ENCODE measurements around the gene RAB34.
A peak's percentile ranks its signal among the peaks of the same experiment; 100 is the strongest.
"Not testable (repeated sequence)": the region's sequence is repeated elsewhere in the genome, so short reads cannot be mapped to it uniquely, and the experiment has no call there.

Gene RAB34

GRCh38 chr17:28737770-28738679 lies 20.4 kb upstream of the RAB34 start:
- peaks cover 0 to 20% (median 8%) of the 10 kb centered on the region in 5 donors for H3K4me1 ChIP-seq (ENCODE audit: control insufficient read depth in 5 of 5, insufficient read depth in 5 of 5, low read length in 5 of 5)
- no peak overlapping the region for H3K27ac ChIP-seq (ENCODE audit: low read depth, low read length)
- H3K4me3 ChIP-seq (ENCODE audit: low read depth in 1 of 5, low read length in 5 of 5): no peak overlapping the region
- no peaks in the 10 kb centered on the region for H3K9me3 ChIP-seq (ENCODE audit: control insufficient read depth in 5 of 5, low read length in 5 of 5)
- no peak overlapping the region for H3K9ac ChIP-seq (ENCODE audit: low read length in 5 of 5)
- H3K27me3 ChIP-seq (ENCODE audit: control insufficient read depth in 5 of 5, insufficient read depth in 4 of 5, low read length in 5 of 5): no peaks in the 10 kb centered on the region
- peaks cover 0 to 3% (median 0%) of the 10 kb centered on the region in 5 donors for H3K36me3 ChIP-seq (ENCODE audit: control insufficient read depth in 5 of 5, insufficient read depth in 5 of 5, low read length in 5 of 5)

GRCh38 chr17:28737316-28737715 lies 19.6 kb upstream of the RAB34 start:
- Histone ChIP-seq H3K4me1 (ENCODE audit: control insufficient read depth in 5 of 5, insufficient read depth in 5 of 5, low read length in 5 of 5) (peaks cover 0 to 17% (median 5%) of the 10 kb centered on the region in 5 donors), H3K27ac (ENCODE audit: low read depth, low read length) (no peak overlapping the region)

GRCh38 chr17:28735913-28736769 lies 18.5 kb upstream of the RAB34 start:
- H3K36me3 ChIP-seq (ENCODE audit: control insufficient read depth in 5 of 5, insufficient read depth in 5 of 5, low read length in 5 of 5); H3K9ac ChIP-seq (ENCODE audit: low read length in 5 of 5); H3K27me3 ChIP-seq (ENCODE audit: control insufficient read depth in 5 of 5, insufficient read depth in 4 of 5, low read length in 5 of 5); H3K4me3 ChIP-seq (ENCODE audit: low read depth in 1 of 5, low read length in 5 of 5); H3K27ac ChIP-seq (ENCODE audit: low read depth, low read length); H3K9me3 ChIP-seq (ENCODE audit: control insufficient read depth in 5 of 5, low read length in 5 of 5); H3K4me1 ChIP-seq (ENCODE audit: control insufficient read depth in 5 of 5, insufficient read depth in 5 of 5, low read length in 5 of 5): not testable (repeated sequence)

More at GRCh38 chr17:28737316-28737715, 19.6 kb upstream of the RAB34 start:
- H3K9me3 ChIP-seq (ENCODE audit: control insufficient read depth in 5 of 5, low read length in 5 of 5): no peaks in the 10 kb centered on the region
- H3K27me3 ChIP-seq (ENCODE audit: control insufficient read depth in 5 of 5, insufficient read depth in 4 of 5, low read length in 5 of 5): no peaks in the 10 kb centered on the region
- peaks cover 0 to 3% (median 0%) of the 10 kb centered on the region in 5 donors for H3K36me3 ChIP-seq (ENCODE audit: control insufficient read depth in 5 of 5, insufficient read depth in 5 of 5, low read length in 5 of 5)
- no peak overlapping the region for H3K4me3 ChIP-seq (ENCODE audit: low read depth in 1 of 5, low read length in 5 of 5)
- H3K9ac ChIP-seq (ENCODE audit: low read length in 5 of 5): no peak overlapping the region

DNA sequence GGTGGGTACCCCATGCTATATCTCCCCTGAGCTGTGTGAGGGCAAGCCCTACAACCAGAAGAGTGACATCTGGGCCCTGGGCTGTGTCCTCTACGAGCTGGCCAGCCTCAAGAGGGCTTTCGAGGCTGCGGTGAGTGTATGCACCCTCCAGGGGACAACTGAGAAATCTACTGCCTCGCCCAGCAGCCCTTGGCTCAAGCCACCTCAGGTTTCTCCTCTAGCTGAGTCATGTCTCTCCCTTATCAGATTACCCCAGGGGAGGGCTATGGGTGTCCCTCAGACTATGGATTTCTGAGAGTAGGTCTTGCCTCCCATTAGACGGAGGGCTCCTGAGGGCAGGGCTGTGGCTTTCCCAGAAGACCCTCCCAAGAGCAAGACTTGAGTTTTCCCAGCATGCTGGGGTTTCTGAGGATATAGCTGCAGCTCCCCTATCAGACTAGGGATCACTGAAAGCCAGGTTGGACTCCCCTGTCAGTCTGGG lies 17.6 kb upstream of the RAB34 start:
- Histone ChIP-seq H3K36me3 (ENCODE audit: control insufficient read depth in 5 of 5, insufficient read depth in 5 of 5, low read length in 5 of 5) (peaks cover 0 to 3% (median 0%) of the 10 kb centered on the region in 5 donors), H3K4me3 (ENCODE audit: low read depth in 1 of 5, low read length in 5 of 5) (no peak overlapping the region), H3K9me3 (ENCODE audit: control insufficient read depth in 5 of 5, low read length in 5 of 5) (no peaks in the 10 kb centered on the region), H3K9ac (ENCODE audit: low read length in 5 of 5) (no peak overlapping the region), H3K4me1 (ENCODE audit: control insufficient read depth in 5 of 5, insufficient read depth in 5 of 5, low read length in 5 of 5) (no peaks in the 10 kb centered on the region), H3K27me3 (ENCODE audit: control insufficient read depth in 5 of 5, insufficient read depth in 4 of 5, low read length in 5 of 5) (no peaks in the 10 kb centered on the region), H3K27ac (ENCODE audit: low read depth, low read length) (no peak overlapping the region)

DNA sequence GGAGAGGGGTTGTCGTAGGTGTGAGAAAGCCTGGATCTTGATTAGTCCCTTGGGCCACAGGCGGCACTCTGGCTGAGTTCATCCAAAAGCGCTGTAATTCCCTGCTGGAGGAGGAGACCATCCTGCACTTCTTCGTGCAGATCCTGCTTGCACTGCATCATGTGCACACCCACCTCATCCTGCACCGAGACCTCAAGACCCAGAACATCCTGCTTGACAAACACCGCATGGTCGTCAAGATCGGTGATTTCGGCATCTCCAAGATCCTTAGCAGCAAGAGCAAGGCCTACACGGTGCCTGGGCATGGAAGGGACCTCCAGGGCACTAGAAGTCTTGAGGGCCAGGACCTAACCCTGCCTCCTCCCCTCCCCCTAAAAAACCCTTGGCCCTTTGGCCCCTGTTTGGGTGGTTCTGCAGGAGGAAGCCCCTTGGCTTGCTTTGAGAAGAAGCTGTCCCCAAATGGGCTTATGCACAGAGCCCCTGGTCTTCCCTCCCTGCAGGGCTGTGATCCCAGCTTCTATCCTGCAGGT lies 17.1 kb upstream of the RAB34 start:
- no peak overlapping the region for H3K27ac ChIP-seq (ENCODE audit: low read depth, low read length)
- H3K9me3 ChIP-seq (ENCODE audit: control insufficient read depth in 5 of 5, low read length in 5 of 5): no peaks in the 10 kb centered on the region
- no peak overlapping the region for H3K9ac ChIP-seq (ENCODE audit: low read length in 5 of 5)
- H3K4me3 ChIP-seq (ENCODE audit: low read depth in 1 of 5, low read length in 5 of 5): no peak overlapping the region
- H3K36me3 ChIP-seq (ENCODE audit: control insufficient read depth in 5 of 5, insufficient read depth in 5 of 5, low read length in 5 of 5): peaks cover 0 to 3% (median 0%) of the 10 kb centered on the region in 5 donors
- H3K4me1 ChIP-seq (ENCODE audit: control insufficient read depth in 5 of 5, insufficient read depth in 5 of 5, low read length in 5 of 5): no peaks in the 10 kb centered on the region
- H3K27me3 ChIP-seq (ENCODE audit: control insufficient read depth in 5 of 5, insufficient read depth in 4 of 5, low read length in 5 of 5): no peaks in the 10 kb centered on the region

GRCh38 chr17:28733346-28733745 lies 15.7 kb upstream of the RAB34 start:
- Histone ChIP-seq H3K27me3 (ENCODE audit: control insufficient read depth in 5 of 5, insufficient read depth in 4 of 5, low read length in 5 of 5) (no peaks in the 10 kb centered on the region), H3K9me3 (ENCODE audit: control insufficient read depth in 5 of 5, low read length in 5 of 5) (no peaks in the 10 kb centered on the region), H3K4me1 (ENCODE audit: control insufficient read depth in 5 of 5, insufficient read depth in 5 of 5, low read length in 5 of 5) (peaks cover 0 to 8% (median 5%) of the 10 kb centered on the region in 5 donors), H3K4me3 (ENCODE audit: low read depth in 1 of 5, low read length in 5 of 5) (no peak overlapping the region), H3K36me3 (ENCODE audit: control insufficient read depth in 5 of 5, insufficient read depth in 5 of 5, low read length in 5 of 5) (peaks cover 0 to 3% (median 0%) of the 10 kb centered on the region in 5 donors), H3K27ac (ENCODE audit: low read depth, low read length) (no peak overlapping the region), H3K9ac (ENCODE audit: low read length in 5 of 5) (no peak overlapping the region)

DNA sequence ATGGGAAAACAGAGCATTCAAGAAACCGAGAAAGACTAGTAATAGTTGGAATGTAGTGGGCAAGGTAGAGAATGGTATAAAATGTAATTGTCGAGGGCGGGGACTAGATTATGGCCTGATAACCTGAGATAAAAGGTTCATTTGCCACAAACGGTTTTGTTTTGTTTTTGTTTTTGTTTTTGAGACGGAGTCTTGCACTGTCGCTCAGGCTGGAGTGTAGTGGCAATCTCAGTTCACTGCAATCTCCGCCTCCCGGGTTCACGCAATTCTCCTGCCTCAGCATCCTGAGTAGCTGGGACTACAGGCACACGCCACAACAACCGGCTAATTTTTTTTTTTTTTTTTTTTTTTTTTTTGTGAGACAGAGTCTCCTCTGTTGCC lies 12.3 kb upstream of the RAB34 start:
- H3K36me3 ChIP-seq (ENCODE audit: control insufficient read depth in 5 of 5, insufficient read depth in 5 of 5, low read length in 5 of 5): peaks cover 0 to 3% (median 0%) of the 10 kb centered on the region in 5 donors
- H3K9ac ChIP-seq (ENCODE audit: low read length in 5 of 5): no peak overlapping the region
- no peak overlapping the region for H3K4me3 ChIP-seq (ENCODE audit: low read depth in 1 of 5, low read length in 5 of 5)
- no peaks in the 10 kb centered on the region for H3K9me3 ChIP-seq (ENCODE audit: control insufficient read depth in 5 of 5, low read length in 5 of 5)
- H3K27me3 ChIP-seq (ENCODE audit: control insufficient read depth in 5 of 5, insufficient read depth in 4 of 5, low read length in 5 of 5): no peaks in the 10 kb centered on the region
- no peak overlapping the region for H3K27ac ChIP-seq (ENCODE audit: low read depth, low read length)
- H3K4me1 ChIP-seq (ENCODE audit: control insufficient read depth in 5 of 5, insufficient read depth in 5 of 5, low read length in 5 of 5): peaks cover 5 to 40% (median 34%) of the 10 kb centered on the region in 5 donors

- Histone ChIP-seq H3K4me1 (ENCODE audit: control insufficient read depth in 5 of 5, insufficient read depth in 5 of 5, low read length in 5 of 5) (peaks cover 5 to 43% (median 36%) of the 10 kb centered on the region in 5 donors), H3K27ac (ENCODE audit: low read depth, low read length) (peak within 1 kb of the TSS; percentile 86), H3K27me3 (ENCODE audit: control insufficient read depth in 5 of 5, insufficient read depth in 4 of 5, low read length in 5 of 5) (no peaks in the 10 kb centered on the region), H3K4me3 (ENCODE audit: low read depth in 1 of 5, low read length in 5 of 5) (peak within 1 kb of the TSS; percentile 79 to 99 (median 91)), H3K9ac (ENCODE audit: low read length in 5 of 5) (peak within 1 kb of the TSS; percentile 41 to 95 (median 87)), H3K36me3 (ENCODE audit: control insufficient read depth in 5 of 5, insufficient read depth in 5 of 5, low read length in 5 of 5) (peaks cover 4 to 12% (median 11%) of the 10 kb centered on the region in 5 donors), H3K9me3 (ENCODE audit: control insufficient read depth in 5 of 5, low read length in 5 of 5) (no peaks in the 10 kb centered on the region)
Observed at GRCh38 chr17:28728364-28729200, 10.9 kb upstream of the RAB34 start, which contains the start of gene NEK8. Gene NEK8 (plus strand): TSS chr17:28728788. CDS start chr17:28728814, 26 bp downstream.
